GOT3 (cell line): ENCODE measurements around the gene ADM2.
A peak's percentile ranks its signal among the peaks of the same experiment; 100 is the strongest.
"Not testable (repeated sequence)": the region's sequence is repeated elsewhere in the genome, so short reads cannot be mapped to it uniquely, and the experiment has no call there.

Experiments used
- DNase-seq: peaks from one replicate; lab custom pipeline; 2025; ENCODE audit warnings: mixed read lengths; lab: John Stamatoyannopoulos, UW

The ADM2 gene

DNA sequence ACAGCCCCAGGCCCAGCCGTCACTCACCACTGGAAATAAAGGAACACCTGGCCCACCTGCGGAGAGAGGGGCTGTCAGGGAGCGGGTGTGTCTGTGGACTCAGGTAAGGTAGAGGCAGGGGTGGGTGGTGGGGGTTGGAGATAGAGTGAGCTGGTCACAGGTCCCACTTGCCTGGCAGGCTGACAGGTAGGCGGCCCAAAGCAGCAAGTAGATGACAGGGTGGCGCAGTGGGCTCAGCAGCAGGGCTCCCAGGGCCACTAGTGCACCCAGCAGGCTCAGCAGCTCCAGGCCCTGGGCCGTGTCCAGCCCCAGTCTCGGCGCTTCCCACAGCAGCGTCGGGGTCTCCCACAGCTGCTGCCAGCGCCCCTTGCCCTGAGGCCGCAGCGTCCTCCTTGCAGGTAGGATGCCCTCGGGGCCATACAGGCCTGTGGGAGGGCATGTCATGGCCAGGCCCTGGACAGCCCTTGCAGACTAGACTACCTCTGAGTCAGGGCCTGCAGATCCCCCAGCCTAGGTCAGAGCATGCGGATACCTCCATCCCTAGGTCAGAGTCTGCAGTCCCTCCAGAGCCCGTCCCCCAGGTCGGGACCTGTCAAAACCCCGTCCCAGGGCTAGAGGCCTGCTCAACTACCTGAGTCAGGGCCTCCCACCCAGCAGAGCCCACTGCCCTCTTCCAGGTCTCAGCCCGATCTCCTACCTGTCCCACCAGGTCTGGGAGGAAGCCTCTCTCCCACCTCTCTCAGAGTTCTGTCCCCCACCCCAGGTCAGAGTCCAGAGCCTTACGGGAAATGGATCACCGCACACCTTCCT is 25.5 kb downstream of the ADM2 start:
- no peak for DNase-seq

DNA sequence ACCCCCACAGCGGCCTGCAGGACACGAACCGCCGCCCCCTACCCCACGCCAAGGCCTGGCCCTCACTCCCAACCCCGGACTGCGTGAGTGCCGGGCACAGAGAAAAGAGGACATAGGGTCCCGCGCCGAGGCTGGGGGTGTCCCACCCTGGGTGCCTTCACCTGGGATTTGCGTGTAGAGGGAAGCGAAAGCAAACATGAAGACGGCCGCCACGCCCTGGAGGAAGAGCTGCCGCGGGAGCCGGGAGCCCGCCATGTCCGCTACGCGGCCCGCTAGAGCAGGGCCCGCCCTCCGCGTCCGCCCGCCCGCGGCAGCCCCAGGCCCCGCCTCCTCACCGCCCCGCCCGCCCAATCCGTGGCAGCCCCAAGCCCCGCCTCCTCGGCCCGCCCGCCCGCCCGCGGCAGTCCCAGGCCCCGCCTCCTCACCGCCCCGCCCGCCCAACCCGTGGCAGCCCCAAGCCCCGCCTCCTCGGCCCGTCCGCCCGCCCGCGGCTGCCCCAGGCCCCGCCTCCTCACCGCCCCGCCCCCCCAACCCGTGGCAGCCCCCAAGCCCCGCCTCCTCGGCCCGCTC is 26.2 kb downstream of the ADM2 start, which contains the start of gene LMF2:
Gene LMF2, minus strand, starts transcription at position 282 of the 570 bp plus-strand sequence. Its CDS starts 27 bp downstream, at position 255.
- DNase-seq, result peak; percentile 98

DNA sequence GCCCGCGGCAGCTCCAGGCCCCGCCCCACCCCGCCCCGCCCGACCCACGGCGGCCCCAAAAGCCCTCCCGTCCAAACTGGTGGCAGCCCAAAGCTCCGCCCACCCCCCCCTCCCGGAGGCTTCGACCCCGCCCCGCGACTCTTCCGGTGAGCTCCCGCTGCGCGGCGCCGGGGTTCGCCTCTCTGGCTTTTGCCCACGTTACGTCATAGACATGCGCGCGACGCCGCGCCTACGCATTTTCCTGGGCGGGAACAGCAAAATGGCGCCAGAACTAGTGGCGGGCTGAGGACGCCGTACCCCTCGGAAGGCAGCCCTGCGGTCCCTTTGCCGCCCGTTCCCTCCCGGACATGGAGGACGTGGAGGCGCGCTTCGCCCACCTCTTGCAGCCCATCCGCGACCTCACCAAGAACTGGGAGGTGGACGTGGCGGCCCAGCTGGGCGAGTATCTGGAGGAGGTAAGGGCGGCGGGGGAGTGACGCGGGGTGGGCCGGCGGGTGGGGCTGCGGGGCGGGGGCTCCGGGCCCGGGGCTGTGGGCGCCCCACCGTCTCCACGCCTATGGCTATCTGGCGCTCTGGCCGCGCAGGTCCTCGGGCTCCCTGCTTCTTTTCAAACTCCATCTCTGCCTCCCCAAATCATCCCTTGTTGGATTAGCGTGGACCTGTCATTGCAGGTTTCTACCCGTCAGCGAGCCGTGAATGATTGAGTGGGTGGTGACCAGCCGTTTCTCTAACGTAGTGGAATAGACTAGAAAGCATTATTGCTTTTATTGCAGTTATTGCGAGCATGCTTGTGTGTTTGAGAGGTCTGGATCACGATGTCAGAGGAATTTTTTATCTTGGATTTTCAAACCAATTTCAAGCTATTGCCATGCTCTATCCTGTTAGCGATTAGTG is 26.9 kb downstream of the ADM2 start, which contains the start of gene NCAPH2:
Gene NCAPH2, plus strand, starts transcription at position 234 of the 894 bp plus-strand sequence. Its CDS starts 114 bp downstream, at position 348.
- peak; percentile 98 for DNase-seq

DNA sequence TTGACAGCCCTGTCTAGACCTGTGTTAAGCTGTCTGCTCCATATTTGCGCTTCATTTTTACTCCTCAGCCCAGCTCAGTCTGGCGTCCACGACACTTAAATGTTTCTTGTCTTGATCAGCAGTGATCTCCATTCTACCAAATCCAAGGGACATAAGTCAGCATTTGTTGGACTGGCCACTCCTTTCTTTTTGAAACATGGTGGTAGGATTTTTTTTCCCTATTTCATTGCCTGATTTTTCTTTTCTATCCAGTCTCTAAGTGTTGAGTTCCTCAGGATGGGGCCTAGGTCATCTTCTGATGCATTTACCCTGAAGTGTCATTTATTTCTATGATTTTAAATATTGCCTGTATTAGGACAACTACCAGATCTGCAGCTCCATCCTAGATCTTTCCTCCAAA is 27.6 kb downstream of the ADM2 start:
- no peak for DNase-seq

DNA sequence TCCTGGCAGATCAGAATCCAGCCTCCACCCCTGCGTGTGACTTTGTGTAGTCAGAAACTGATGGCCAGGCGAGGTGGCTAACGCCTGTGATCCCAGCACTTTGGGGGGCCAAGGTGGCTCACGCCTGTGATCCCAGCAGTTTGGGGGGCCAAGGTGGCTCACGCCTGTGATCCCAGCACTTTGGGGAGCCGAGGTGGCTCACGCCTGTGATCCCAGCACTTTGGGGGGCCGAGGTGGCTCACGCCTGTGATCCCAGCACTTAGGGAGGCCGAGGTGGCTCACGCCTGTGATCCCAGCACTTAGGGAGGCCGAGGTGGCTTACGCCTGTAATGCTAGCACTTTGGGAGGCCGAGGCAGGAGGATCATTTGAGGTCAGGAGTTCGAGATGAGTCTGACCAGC is 31.8 kb downstream of the ADM2 start:
- DNase-seq, result no peak

DNA sequence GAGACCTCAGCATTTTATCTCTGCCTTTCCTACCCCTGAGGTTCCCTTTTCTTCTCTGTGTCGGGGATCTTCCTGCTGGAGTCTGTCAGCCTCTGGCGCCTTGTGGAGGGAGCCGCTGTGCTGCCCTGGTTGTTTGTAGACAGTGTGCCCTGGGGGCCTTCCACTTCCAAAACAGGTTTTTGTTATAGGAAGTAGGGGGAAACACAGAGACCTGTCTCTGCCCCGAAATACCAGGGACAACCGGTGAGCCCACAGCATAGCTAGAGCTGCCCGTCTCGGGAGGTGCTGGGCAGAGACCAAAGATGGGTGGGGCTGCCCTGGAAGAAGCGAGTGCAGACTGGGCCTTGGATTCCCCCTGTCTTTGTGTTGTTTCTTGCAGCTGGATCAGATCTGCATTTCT is 34.7 kb downstream of the ADM2 start:
- DNase-seq, result no peak

DNA sequence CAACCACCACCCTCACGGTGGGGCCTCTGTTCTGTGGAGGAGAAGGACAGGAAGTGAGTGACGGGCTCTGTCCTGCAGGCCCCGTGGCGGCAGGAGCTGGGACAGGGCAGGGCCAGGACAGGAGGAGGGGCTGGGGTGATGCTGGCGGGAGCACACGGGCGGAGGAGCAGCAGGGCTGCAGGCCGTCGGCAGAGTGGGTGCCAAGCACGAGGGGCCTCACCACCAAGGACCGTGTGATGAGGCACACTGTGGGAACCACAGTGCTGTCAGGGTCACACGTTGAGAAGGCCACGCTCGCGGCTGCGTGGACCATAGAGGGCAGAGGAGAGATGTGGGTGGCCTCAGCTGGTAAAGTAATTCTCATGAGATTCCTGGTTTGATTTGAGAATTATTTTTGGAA is 35.5 kb downstream of the ADM2 start:
- DNase-seq, result no peak

DNA sequence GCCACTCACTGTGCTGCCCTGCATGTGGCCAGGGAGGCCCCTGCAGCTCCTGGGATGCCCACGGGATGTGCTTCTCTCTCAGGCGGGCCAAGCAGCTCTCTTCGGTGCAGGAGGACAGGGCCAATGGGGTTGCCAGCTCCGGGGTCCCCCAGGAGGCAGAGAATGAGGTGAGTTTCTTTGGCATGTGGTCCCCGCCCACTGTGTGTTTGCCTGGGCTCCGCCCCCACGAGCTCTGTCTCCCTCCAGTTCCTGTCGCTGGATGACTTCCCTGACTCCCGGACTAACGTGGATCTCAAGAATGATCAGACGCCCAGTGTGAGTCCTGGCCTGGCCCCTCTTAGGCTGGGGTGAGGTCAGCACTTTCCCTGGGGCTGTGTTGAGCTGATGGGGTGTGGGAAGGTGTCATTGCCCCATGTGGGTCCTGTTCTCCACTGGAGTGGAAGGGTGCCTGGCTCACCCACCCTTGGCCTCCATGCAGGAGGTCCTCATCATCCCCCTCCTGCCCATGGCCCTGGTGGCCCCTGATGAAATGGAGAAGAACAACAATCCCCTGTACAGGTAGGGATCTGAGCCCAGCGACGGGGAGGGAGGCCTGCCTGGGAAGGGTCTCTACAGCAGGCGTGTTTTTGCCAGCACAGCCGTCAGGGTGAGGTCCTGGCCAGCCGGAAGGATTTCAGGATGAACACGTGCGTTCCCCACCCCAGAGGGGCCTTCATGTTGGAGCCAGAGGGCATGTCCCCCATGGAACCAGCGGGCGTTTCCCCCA is 36.3 kb downstream of the ADM2 start:
- no peak for DNase-seq

DNA sequence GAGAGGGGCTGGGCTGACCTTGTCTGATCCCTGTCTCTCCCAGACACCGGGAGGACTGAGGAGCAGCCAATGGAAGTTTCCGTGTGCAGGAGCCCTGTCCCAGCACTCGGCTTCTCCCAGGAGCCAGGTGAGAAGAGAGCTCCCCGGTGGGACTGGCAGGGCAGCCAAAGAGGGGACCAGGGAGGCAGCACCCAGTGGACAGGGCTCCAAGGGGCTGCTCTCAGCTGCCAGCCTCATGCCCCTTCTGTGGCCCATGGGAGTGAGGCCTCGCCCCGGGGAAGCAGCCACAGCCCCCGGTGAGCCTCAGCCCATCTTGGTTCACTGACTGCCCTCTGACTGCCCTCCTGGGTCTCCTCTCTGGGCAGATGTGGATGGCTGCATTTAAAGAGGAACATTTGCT is 37.3 kb downstream of the ADM2 start:
- no peak for DNase-seq

DNA sequence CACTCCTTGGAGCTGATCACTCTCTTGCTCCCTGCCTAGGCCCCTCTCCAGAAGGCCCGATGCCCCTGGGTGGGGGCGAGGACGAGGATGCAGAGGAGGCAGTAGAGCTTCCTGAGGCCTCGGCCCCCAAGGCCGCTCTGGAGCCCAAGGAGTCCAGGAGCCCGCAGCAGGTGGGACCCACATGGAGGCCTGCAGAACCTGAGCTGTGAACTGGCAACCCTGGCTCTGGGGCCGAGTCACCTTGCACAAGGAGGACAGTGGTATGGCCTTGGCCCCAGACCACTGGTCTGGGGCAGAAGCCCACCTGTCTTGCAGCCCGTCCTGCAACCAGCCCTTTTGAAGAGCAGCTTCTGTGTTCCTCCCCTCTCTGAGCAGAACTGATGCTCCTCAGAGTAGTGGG is 37.8 kb downstream of the ADM2 start:
- DNase-seq, result no peak

DNA sequence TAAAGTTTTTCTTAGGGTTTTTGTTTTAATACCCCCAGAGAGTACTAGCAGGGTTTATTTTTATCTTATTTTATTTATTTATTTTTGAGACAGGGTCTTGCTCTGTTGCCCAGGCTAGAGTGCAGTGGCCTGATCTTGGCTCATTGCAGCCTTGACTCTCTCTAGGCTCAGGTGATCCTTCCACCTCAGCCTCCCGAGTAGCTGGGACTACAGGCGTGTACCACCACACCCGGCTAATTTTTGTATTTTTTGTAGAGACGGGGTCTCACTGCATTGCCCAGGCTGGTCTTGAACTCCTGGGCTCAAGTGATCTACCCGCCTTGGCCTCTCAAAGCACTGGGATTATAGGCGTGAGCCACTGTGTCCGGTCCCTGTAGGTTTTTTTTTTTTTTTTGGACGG is 38.8 kb downstream of the ADM2 start:
- DNase-seq, result not testable (repeated sequence)

DNA sequence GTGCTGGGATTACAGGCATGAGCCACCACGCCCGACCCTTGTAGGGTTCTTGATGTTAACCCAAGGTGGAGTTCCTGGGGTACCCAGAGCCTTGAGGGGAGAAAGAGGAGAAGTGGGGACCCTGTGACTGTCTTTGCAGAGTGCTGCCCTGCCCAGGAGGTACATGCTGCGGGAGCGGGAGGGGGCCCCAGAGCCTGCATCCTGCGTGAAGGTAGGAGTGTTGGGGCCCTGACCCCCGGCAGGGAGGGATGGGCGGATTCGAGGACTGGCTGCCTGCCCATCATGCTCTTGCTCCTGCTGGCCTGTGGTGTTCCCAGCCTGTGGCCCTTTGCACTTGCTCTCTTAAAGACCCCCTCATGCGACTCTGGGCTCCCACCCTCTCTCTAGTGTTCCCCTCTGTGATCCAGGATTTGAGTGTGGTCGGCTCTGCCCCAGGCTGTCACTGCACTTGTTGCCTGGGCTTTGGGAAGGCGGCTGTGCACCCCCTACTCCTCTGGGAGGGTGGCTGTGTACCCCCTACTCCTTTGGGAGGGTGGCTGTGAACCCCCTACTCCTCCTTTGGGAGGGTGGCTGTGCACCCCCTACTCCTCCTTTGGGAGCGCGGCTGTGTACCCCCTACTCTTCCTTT is 39.6 kb downstream of the ADM2 start:
- no peak for DNase-seq

DNA sequence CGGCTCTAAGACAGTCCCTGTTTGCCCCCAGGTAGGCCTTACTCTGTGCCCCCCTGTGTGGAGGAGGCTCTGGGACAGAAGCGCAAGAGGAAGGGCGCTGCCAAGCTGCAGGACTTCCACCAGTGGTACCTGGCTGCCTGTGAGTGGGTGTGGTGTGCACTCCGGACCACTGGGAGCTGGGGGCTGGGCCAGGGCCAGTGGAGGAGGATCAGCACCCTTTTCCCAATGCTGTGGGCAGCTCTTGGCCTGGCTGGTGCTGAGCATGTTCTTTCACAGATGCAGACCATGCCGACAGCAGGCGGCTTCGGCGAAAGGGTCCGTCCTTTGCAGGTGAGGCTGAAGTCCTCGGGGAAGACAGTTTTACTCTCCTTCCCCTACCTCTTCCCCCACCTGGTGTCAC is 40.4 kb downstream of the ADM2 start:
- DNase-seq, result no peak

DNA sequence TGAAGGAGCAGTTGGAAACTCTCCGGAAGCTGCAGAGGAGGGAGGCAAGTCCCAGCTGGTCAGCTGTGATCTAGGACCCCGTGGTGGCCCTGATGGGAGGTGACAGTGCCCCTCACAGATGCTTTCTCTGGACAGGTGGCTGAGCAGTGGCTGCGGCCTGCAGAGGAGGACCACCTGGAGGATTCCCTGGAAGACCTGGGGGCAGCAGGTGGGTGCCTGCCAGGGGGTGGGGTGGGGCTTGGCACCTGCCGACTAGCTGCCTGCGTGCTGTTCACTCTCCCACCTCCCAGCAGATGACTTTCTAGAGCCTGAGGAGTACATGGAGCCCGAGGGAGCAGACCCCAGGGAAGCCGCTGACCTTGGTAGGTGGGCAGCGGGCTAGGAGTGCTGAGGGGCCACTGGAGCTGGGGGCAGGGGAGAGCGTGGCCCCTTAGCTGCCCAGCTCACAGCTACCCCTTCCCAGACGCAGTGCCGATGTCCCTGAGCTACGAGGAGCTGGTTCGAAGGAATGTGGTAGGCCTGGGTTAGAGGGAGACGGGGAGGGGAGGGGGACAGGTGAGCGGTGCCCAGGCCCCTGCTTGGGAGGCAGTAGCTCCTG is 41.0 kb downstream of the ADM2 start:
- DNase-seq, result no peak

DNA sequence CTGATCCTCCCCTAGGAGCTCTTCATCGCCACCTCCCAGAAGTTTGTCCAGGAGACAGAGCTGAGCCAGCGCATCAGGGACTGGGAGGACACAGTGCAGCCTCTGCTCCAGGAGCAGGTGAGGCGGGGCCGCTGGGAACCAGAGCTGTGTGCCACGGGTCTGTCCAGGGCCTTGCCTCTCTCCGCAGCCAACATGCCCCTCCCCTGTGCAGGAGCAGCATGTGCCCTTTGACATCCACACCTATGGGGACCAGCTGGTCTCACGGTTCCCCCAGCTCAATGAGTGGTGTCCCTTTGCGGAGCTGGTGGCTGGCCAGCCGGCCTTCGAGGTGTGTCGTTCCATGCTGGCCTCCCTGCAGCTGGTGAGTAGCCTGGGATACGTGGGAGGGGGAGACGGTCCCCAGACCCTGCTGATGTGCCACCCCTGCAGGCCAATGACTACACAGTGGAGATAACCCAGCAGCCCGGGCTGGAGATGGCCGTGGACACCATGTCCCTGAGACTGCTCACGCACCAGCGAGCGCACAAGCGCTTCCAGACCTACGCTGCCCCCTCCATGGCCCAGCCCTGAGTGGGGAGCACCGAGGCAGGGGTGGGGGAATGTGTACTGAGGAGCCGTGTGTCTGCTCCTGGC is 41.6 kb downstream of the ADM2 start:
- DNase-seq, result no peak

DNA sequence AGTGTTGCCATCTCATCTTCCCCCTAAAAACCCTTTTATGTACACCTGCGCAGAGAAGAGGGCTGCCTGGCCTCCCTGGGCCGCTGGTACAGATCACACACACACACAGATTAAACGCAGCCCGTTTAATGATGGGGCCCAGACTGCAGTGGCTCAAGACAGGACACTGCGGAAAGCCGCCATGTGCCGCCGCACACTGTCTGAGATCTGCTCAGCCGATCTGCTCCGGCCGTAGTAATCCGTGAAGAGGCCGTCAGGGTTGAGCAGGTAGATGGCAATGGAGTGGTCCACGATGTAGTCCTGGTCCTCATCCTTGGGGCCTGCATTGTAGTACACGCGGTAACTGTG is 42.1 kb downstream of the ADM2 start:
- no peak for DNase-seq

DNA sequence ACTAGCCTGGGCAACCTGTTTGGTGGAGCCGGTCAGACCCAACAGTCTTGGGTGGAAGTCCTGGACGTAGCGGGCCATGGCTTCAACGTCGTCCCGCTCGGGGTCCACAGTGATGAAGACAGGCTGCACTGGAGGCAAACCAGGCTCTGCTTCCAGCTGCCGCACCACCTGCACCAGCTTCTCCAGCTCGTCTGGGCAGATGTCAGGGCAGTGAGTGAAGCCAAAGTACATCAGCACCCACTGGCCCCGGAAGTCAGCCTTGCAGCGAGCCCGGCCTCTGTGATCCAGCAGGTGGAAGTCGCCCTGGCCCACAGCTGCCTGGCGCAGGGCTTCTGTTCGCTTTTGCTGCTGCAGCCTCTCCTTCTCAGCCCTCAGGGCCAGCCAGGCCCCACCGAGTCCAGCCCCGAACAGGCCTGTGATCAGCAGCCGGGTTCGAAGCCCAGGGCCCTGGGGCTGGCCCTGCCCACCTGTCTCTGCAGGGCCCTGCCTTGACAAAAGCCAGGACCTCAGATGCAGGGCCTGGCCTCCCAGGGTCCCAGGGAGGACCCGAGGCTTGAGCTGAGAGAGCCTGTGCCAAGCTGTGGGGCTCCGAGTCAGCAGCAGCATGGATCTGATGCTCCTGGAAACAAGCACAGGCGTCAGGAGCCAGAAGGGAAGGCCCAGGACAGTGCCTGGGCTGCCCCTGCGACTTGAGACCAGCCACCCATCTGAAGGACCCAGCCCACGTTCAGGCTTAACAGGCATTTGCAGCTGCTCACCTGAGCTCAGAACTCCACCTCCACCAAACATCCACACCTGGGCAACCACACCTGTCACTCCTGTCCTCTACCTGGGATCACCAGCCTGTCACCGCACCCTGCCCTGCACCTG is 42.7 kb downstream of the ADM2 start:
- no peak for DNase-seq

DNA sequence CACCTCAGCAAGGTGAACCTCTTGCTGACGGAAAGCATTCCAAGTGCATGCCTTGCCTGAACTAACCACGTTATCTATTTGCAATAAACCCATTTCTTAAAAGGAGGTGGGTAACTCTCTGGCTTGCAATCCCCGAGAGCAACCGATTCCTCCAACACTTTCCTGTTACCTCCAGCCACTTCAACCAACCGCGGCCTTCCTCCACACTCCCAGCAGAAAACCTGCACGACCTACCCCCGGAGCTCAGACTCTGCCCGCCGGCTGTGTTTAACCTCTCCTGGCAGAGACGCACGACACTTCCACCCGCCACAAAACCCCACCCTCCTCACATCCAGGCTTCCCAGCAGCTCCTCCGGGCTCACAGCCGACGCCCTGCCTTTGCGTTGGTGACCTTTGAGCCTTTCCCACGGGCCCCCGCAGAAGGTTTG is 43.3 kb downstream of the ADM2 start:
- no peak for DNase-seq

DNA sequence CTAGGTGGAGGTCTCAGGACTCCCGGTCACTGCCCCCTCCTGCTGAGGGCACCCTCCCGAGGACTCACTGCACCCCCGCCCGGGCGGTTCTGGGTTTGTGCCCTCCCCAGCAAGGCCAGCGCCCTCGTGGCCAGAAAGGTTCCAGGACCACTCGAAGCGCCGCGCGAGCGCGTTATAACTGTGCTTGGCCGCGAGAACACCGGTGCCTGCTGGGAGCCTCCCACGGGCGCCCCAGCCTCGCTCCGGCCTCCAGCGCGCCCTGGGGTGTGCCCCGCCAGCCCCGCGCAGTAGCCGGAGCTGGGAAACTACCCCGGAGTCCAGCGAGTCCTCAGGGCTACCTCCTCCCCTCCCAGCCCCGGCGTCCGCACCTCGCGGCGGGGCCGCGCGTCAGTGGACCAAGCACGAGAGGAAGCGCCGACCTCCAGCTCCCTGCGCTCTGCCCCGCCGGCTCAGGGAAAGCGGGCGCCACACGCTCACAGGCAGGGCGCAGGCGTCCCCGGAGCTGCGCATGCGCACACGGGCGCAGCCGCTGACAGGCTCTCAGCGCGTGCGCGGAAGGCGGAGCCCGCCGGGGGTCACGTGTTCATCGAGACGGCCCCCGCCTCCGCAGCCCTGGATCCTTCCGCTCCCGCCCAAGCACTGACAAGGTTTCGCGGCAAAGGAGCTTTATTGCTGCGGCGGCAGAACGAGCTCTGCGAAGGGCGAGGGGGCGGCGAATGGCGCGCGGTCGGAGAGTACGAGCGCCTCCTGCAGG is 43.9 kb downstream of the ADM2 start, which contains the start of gene SCO2:
Gene SCO2, minus strand, starts transcription at position 495 of the 754 bp plus-strand sequence. CDS start 1,187 bp downstream, outside the sequence.
- peak; percentile 92 for DNase-seq
